ENCODE results near the gene RPS6KA1.
"Not testable (repeated sequence)": the region's sequence is repeated elsewhere in the genome, so short reads cannot be mapped to it uniquely, and the experiment has no call there.

RPS6KA1 gene

GRCh38 chr1:26554781-26555180, 25.2 kb downstream of the RPS6KA1 start:
- no peak for DNase-seq (ENCODE audit: low read depth in 3 of 3)

- no peak for DNase-seq (ENCODE audit: low read depth in 3 of 3)
These were observed 26.0 kb downstream of the RPS6KA1 start for GRCh38 chr1:26555550-26555981.

- no peak for DNase-seq (ENCODE audit: low read depth in 3 of 3)
These were observed 26.6 kb downstream of the RPS6KA1 start for GRCh38 chr1:26556111-26556510.

- DNase-seq (ENCODE audit: low read depth in 3 of 3), result no peak
These were observed 27.4 kb downstream of the RPS6KA1 start for GRCh38 chr1:26557008-26557407.

GRCh38 chr1:26558685-26559048, 29.1 kb downstream of the RPS6KA1 start:
- DNase-seq (ENCODE audit: low read depth in 3 of 3), result no peak

GRCh38 chr1:26560403-26560780, 30.8 kb downstream of the RPS6KA1 start:
- DNase-seq (ENCODE audit: low read depth in 3 of 3), result no peak

GRCh38 chr1:26570287-26570686, 40.7 kb downstream of the RPS6KA1 start:
- DNase-seq (ENCODE audit: low read depth in 3 of 3), result no peak

- DNase-seq (ENCODE audit: low read depth in 3 of 3), result no peak
These were observed 41.8 kb downstream of the RPS6KA1 start for GRCh38 chr1:26571381-26571780.

GRCh38 chr1:26574018-26574417, 44.5 kb downstream of the RPS6KA1 start:
- no peak for DNase-seq (ENCODE audit: low read depth in 3 of 3)

- DNase-seq (ENCODE audit: low read depth in 3 of 3), result no peak
These were observed 45.2 kb downstream of the RPS6KA1 start for GRCh38 chr1:26574719-26575251.

GRCh38 chr1:26575348-26575747, 45.8 kb downstream of the RPS6KA1 start:
- DNase-seq (ENCODE audit: low read depth in 3 of 3), result no peak

GRCh38 chr1:26578167-26578566, 48.6 kb downstream of the RPS6KA1 start:
- DNase-seq (ENCODE audit: low read depth in 3 of 3), result no peak

GRCh38 chr1:26579681-26580111, 50.1 kb downstream of the RPS6KA1 start:
- no peak for DNase-seq (ENCODE audit: low read depth in 3 of 3)

GRCh38 chr1:26580116-26580515, 50.6 kb downstream of the RPS6KA1 start:
- no peak for DNase-seq (ENCODE audit: low read depth in 3 of 3)

- no peak for DNase-seq (ENCODE audit: low read depth in 3 of 3)
These were observed 51.7 kb downstream of the RPS6KA1 start for GRCh38 chr1:26581287-26581651.

GRCh38 chr1:26582053-26582835, 52.7 kb downstream of the RPS6KA1 start:
- DNase-seq (ENCODE audit: low read depth in 3 of 3), result no peak

- DNase-seq (ENCODE audit: low read depth in 3 of 3), result peak; percentile 76 to 83 (median 82)
These were observed 53.4 kb downstream of the RPS6KA1 start for GRCh38 chr1:26582836-26583460.

- DNase-seq (ENCODE audit: low read depth in 3 of 3), result peak in 2 of 3 donors; percentile 50 to 55
These were observed 54.3 kb downstream of the RPS6KA1 start for GRCh38 chr1:26583646-26584485.

GRCh38 chr1:26584588-26584987, 55.0 kb downstream of the RPS6KA1 start:
- DNase-seq (ENCODE audit: low read depth in 3 of 3), result not testable (repeated sequence)

- no peak for DNase-seq (ENCODE audit: low read depth in 3 of 3)
These were observed 55.9 kb downstream of the RPS6KA1 start for GRCh38 chr1:26585471-26585870.

- no peak for DNase-seq (ENCODE audit: low read depth in 3 of 3)
These were observed 63.8 kb downstream of the RPS6KA1 start for GRCh38 chr1:26593385-26593784.

GRCh38 chr1:26594593-26594992, 65.0 kb downstream of the RPS6KA1 start:
- DNase-seq (ENCODE audit: low read depth in 3 of 3), result not testable (repeated sequence)

Measured in stimulated activated CD4-positive, alpha-beta T cell treated with anti-CD3 and anti-CD28 coated beads, TNF-alpha, amount 100 ng/mL, for 48 hours (primary cell).